BLaER1 treated with 17β-estradiol and CSF1 and Interleukin-3, amounts not matched to agents 10 nM and 100 nM (cell line): Measurements from ENCODE around the gene KLF3.

ENCODE experiments used
- H3K27ac ChIP-seq, 11 experiments: shearing (Covaris generic); formaldehyde crosslinking; 2 replicates each; pipeline ENCODE4 v1.8.1; 2022
- H3K27me3 ChIP-seq, 11 experiments: shearing (Covaris generic); formaldehyde crosslinking; 2 replicates each; pipeline ENCODE4 v1.8.1; 2022
- H3K36me3 ChIP-seq, 11 experiments: shearing (Covaris generic); formaldehyde crosslinking; 2 replicates each; pipeline ENCODE4 v1.8.1; 2022
- H3K4me1 ChIP-seq, 10 experiments: shearing (Covaris generic); formaldehyde crosslinking; 2 replicates each; pipeline ENCODE4 v1.8.1; 2022
- H3K4me2 ChIP-seq, 11 experiments: shearing (Covaris generic); formaldehyde crosslinking; 2 replicates each; pipeline ENCODE4 v1.8.1; 2022
- H3K4me3 ChIP-seq, 10 experiments: shearing (Covaris generic); formaldehyde crosslinking; 2 replicates each; pipeline ENCODE4 v1.8.1; 2022
- H3K9ac ChIP-seq, 11 experiments: shearing (Covaris generic); formaldehyde crosslinking; 2 replicates each; pipeline ENCODE4 v1.8.1; 2022
- H3K9me3 ChIP-seq, 11 experiments: shearing (Covaris generic); formaldehyde crosslinking; replicated peaks in 1 of 11; 2 replicates each; pipeline ENCODE4 v1.8.1; 2022
- H4K20me1 ChIP-seq, 11 experiments: shearing (Covaris generic); formaldehyde crosslinking; 2 replicates each; pipeline ENCODE4 v1.8.1; 2022
- Cebpa-rat ChIP-seq, 11 experiments: shearing (Covaris generic); IDR thresholded peaks; 2 replicates each; pipeline ENCODE4 v1.8.1; 2022

KLF3 gene

DNA sequence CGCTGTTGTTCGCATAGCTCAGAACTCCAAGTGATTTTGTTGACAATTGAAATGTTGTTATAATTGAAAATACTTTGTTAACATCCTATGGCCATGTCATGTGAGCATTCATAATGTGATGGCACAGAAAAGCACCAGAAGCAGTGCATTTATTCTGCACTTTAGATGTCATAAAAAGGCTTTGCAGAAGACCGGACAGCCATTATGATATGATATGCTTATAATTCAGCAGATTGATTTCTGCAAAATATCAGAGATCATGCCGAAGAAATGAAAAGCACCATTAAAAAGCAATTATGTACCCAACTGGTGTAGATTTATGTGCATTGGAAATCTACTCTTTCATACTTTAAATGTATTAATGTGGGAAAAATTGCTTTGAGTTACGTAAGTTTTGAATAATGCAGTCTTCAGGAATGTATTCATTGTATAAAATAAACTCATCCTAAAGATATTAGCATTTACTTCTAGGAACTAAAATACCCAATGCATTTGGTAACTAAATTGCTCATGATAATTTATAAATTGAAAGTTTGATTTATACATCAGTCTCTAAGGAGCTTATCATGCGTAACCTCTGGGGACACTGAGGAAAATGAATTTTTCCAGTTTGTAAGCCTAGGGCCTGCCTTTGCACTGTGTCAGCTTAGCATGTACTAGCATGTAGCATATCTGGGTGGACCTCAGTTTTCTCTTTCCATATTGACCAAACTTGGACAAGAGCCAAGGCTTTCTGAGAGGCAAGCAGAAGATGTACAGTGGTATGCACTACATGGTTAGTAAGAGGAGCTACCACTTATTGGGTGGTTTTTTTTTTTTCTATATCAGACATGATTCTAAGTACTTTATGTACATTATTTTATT, 75.2 kb downstream of the KLF3 start:
- H3K27ac ChIP-seq = no peak overlapping the region
- TF ChIP-seq Cebpa-rat (IDR thresholded peaks at IDR 0.05) = no peak
- peaks cover 0 to 2% (median 0%) of the 10 kb centered on the region in 11 experiments; a peak in 2 of 22 replicates for H3K9me3 ChIP-seq
- no peaks in the 10 kb centered on the region for H4K20me1 ChIP-seq
- peaks cover 10 to 35% (median 13%) of the 10 kb centered on the region in 10 experiments for H3K4me1 ChIP-seq
- no peaks in the 10 kb centered on the region for H3K27me3 ChIP-seq
- H3K4me3 ChIP-seq = no peak overlapping the region
- no peaks in the 10 kb centered on the region for H3K36me3 ChIP-seq
- no peak overlapping the region for H3K4me2 ChIP-seq
- no peak overlapping the region for H3K9ac ChIP-seq

DNA sequence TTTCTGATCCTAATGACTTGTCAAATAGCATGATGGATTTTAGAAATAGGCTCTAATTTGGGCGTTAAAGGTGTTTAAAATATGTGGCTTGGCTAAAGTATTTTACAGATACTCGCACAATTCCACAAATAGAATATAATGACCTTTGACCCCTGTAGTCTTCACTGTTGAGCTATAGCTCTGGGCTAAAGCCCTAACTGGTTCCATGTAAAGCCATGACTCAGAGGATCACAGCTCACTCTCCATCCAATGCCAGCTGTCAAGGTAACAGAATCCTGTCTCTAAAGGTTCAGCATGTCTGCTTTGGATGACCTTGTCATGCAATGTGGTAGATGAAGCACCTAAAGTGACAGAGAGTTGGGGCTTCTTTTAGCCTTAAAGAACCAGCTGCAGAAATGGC, 76.3 kb downstream of the KLF3 start:
- Histone ChIP-seq H3K4me1 (peaks cover 17 to 33% (median 23%) of the 10 kb centered on the region in 10 experiments), H4K20me1 (no peaks in the 10 kb centered on the region), H3K9me3 (no peaks in the 10 kb centered on the region), H3K27me3 (no peaks in the 10 kb centered on the region), H3K4me3 (no peak overlapping the region), H3K27ac (no peak overlapping the region), H3K36me3 (no peaks in the 10 kb centered on the region; a peak in 1 of 22 replicates), H3K4me2 (no peak overlapping the region), H3K9ac (no peak overlapping the region)
- TF ChIP-seq Cebpa-rat (IDR thresholded peaks at IDR 0.05) = no peak

DNA sequence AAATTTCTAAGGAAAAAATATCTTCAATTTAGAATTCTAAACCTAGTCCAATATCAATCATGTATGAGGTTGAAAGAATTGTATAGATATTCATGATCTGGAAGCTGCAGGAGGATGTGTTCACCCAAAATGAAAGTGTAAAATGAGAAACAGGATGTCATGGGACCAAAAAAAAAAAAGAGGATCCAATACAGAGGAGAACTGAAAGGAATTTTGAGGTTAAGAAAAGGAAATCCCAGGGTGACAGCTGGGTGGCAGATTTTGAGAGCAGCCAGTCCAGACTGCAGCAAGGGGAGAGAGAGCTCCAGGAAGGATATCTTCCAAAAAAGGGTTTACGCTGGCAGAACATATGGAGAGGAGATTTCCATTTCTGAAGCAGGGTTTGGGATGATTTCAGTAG, 79.9 kb downstream of the KLF3 start:
- Histone ChIP-seq H3K4me2 (peak overlapping the region; percentile 68 to 93 (median 85)), H3K36me3 (peaks cover 0 to 35% (median 15%) of the 10 kb centered on the region in 11 experiments; a peak in 14 of 22 replicates), H3K9me3 (peaks cover 28 to 33% (median 33%) of the 10 kb centered on the region in 11 experiments), H3K4me3 (peak overlapping the region in 9 of 10 experiments; percentile 33 to 64 (median 53); a peak in 17 of 20 replicates), H3K27ac (peak overlapping the region in 10 of 11 experiments; percentile 19 to 79 (median 70); a peak in 18 of 22 replicates), H3K9ac (peak overlapping the region in 10 of 11 experiments; percentile 23 to 76 (median 59); a peak in 16 of 22 replicates), H4K20me1 (no peaks in the 10 kb centered on the region), H3K27me3 (no peaks in the 10 kb centered on the region), H3K4me1 (peaks cover 17 to 52% (median 26%) of the 10 kb centered on the region in 10 experiments)
- no peak for TF ChIP-seq Cebpa-rat (IDR thresholded peaks at IDR 0.05)

DNA sequence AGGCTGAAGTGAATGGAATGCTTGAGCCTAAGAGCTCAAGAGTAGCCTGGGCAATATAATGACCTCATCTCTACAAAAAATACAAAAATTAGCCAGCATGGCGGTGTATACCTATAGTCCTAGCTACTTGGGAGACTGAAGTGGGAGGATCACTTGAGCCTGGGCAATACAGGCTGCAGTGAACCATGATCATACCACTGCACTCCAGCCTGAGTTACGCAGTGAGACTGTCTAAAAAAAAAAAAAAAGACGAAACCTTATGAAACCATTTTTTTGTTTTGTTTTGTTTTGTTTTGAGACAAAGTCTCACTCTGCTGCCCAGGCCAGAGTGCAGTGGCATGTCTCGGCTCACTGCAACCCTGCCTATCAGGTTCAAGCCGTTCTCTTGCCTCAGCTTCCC, 81.9 kb downstream of the KLF3 start:
- no peak overlapping the region for H3K9ac ChIP-seq
- H3K4me2 ChIP-seq = peak overlapping the region in 3 of 11 experiments; percentile 68 to 93 (median 91); a peak in 5 of 22 replicates
- no peak for TF ChIP-seq Cebpa-rat (IDR thresholded peaks at IDR 0.05)
- no peaks in the 10 kb centered on the region for H4K20me1 ChIP-seq
- no peaks in the 10 kb centered on the region for H3K27me3 ChIP-seq
- peaks cover 22 to 63% (median 32%) of the 10 kb centered on the region in 10 experiments for H3K4me1 ChIP-seq
- peak overlapping the region in 2 of 10 experiments; percentile 28 to 53; a peak in 3 of 20 replicates for H3K4me3 ChIP-seq
- peaks cover 0 to 54% (median 15%) of the 10 kb centered on the region in 11 experiments; a peak in 14 of 22 replicates for H3K36me3 ChIP-seq
- H3K9me3 ChIP-seq = peaks cover 33 to 52% (median 39%) of the 10 kb centered on the region in 11 experiments
- H3K27ac ChIP-seq = no peak overlapping the region

DNA sequence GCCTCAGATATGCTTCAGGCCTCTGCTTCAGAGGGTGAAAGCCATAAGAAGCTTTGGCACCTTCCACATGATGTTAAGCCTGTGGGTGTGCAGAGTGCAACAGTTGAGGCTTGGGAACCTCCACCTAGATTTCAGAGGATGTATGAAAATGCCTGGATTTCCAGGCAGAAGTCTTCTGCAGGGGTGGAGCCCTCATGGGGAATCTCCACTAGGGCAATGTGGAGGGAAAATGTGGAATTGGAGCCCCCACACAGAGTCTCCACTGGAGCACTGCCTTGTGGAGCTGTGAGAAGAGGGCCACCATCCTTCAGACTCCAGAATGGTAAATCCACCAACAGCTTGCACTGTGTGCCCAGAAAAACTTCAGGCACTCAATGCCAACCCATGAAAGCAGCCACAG, 83.6 kb downstream of the KLF3 start:
- peaks cover 0 to 61% (median 15%) of the 10 kb centered on the region in 11 experiments; a peak in 14 of 22 replicates for H3K36me3 ChIP-seq
- no peaks in the 10 kb centered on the region for H3K27me3 ChIP-seq
- no peak overlapping the region for H3K27ac ChIP-seq
- TF ChIP-seq Cebpa-rat (IDR thresholded peaks at IDR 0.05) = no peak
- H3K9ac ChIP-seq = no peak overlapping the region
- peak overlapping the region in 7 of 10 experiments; percentile 2 to 22 (median 18); a peak in 6 of 20 replicates for H3K4me3 ChIP-seq
- peak overlapping the region in 1 of 11 experiments; percentile 91; a peak in 1 of 22 replicates for H3K4me2 ChIP-seq
- H4K20me1 ChIP-seq = no peaks in the 10 kb centered on the region
- peaks cover 33 to 52% (median 39%) of the 10 kb centered on the region in 11 experiments for H3K9me3 ChIP-seq
- peaks cover 35 to 74% (median 50%) of the 10 kb centered on the region in 10 experiments for H3K4me1 ChIP-seq

DNA sequence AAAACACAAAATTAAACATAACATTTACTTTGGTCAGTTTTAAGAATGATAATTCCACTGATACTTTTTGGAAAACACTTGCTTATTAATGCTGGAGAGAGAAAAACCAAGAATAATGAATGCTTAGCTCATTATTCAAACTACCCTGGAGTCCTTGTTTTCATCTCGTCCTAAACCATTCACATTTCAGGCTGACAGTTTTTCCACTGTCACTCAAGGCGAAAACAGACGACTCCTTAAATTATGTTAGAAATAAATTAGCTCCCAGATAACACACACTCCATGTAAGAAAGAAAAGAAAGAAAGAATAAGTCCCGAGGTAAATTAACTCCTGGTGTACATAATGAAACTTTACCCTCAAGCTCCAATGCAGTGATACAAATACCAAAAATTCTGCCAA, 85.3 kb downstream of the KLF3 start:
- H3K4me1 ChIP-seq = peaks cover 38 to 71% (median 52%) of the 10 kb centered on the region in 10 experiments
- H3K9me3 ChIP-seq = peaks cover 33 to 52% (median 39%) of the 10 kb centered on the region in 11 experiments
- H3K36me3 ChIP-seq = peaks cover 0 to 61% (median 15%) of the 10 kb centered on the region in 11 experiments; a peak in 14 of 22 replicates
- H3K4me2 ChIP-seq = no peak overlapping the region; a peak in 1 of 22 replicates
- H4K20me1 ChIP-seq = no peaks in the 10 kb centered on the region
- no peak for TF ChIP-seq Cebpa-rat (IDR thresholded peaks at IDR 0.05)
- no peaks in the 10 kb centered on the region for H3K27me3 ChIP-seq
- no peak overlapping the region for H3K9ac ChIP-seq
- H3K27ac ChIP-seq = no peak overlapping the region
- no peak overlapping the region for H3K4me3 ChIP-seq
